B cell (primary cell): ENCODE results near the gene MILR1. TPM values are rescaled to one million over a fixed set of nuclear protein-coding genes. Genes with fewer than 3 reads are reported as not detected.

Source experiments
- ATAC-seq: fragments of 200-7000 bp; cut with Tn5 transposase; one replicate; pipeline ENCODE4 v1.10.0; 2021; ENCODE audit warnings: low read depth, mild to moderate bottlenecking, moderate number of reproducible peaks, moderate library complexity
- CTCF ChIA-PET: fragments of 350-600 bp; sonication (Branson Sonifier 250); formaldehyde crosslinking; loops from one replicate; lab custom pipeline; 2021; ENCODE audit warnings: antibody characterized with exemption, inconsistent platforms; lab: Charles Lee
- POLR2A ChIA-PET: fragments of 350-600 bp; sonication (Branson Sonifier 250); formaldehyde crosslinking; loops from one replicate; lab custom pipeline; 2021; ENCODE audit warnings: antibody characterized with exemption; lab: Charles Lee
- DNase-seq: peaks from one replicate; pipeline ENCODE4 v3.0.0; 2013
- H2AFZ ChIP-seq: 2 replicates; pipeline ENCODE4 v1.6.1; 2012; ENCODE audit warnings: mild to moderate bottlenecking, low read depth, low read length; ENCODE audit not compliant: insufficient read depth, poor library complexity, severe bottlenecking
- H3K27ac ChIP-seq, 2 donors: 1 replicate in 1 of 2; 2 replicates in 1 of 2; pipeline ENCODE4 v1.5.1; 2012 to 2013; ENCODE audit warnings: low read length in 2 of 2, mild to moderate bottlenecking in 2 of 2, moderate library complexity in 1 of 2
- H3K27me3 ChIP-seq, 4 experiments: fragments of 200-600 bp in 1 of 4; sonication (generic) in 1 of 4; replicated peaks in 1 of 4; 1 replicate in 2 of 4; 2 replicates in 2 of 4; pipeline versions ENCODE4 v1.6.1 to v1.7.0; 2013 to 2016; ENCODE audit warnings: low read length in 3 of 4, mild to moderate bottlenecking in 2 of 4, mixed read lengths in 1 of 4, moderate library complexity in 1 of 4; ENCODE audit not compliant: insufficient read depth in 4 of 4, control insufficient read depth in 3 of 4; ENCODE audit errors: control extremely low read depth in 1 of 4
- H3K36me3 ChIP-seq, 2 experiments: replicated peaks in 1 of 2; 1 replicate in 1 of 2; 2 replicates in 1 of 2; pipeline versions ENCODE4 v1.6.1 to v1.7.1; 2013; ENCODE audit warnings: low read length in 1 of 2; ENCODE audit not compliant: insufficient read depth in 2 of 2, control insufficient read depth in 1 of 2; ENCODE audit errors: control extremely low read depth in 1 of 2, extremely low read depth in 1 of 2
- H3K4me1 ChIP-seq, 2 donors: fragments of 200-600 bp in 1 of 2; sonication (generic) in 1 of 2; 1 replicate in 1 of 2; 2 replicates in 1 of 2; pipeline versions ENCODE4 v1.5.1 to v1.6.1; 2013 to 2017; ENCODE audit warnings: low read length in 2 of 2; ENCODE audit not compliant: control insufficient read depth in 2 of 2, insufficient read depth in 2 of 2
- H3K4me2 ChIP-seq: replicated peaks from 2 replicates; pipeline ENCODE3; 2012; ENCODE audit warnings: mild to moderate bottlenecking, low read depth, low read length; ENCODE audit not compliant: poor library complexity, severe bottlenecking
- H3K4me3 ChIP-seq, 5 experiments: fragments of 200-600 bp in 1 of 5; sonication (generic) in 1 of 5; 1 replicate in 3 of 5; 2 replicates in 2 of 5; pipeline versions ENCODE4 v1.5.1 to v1.7.0; 2011 to 2016; ENCODE audit warnings: low read length in 4 of 5, mild to moderate bottlenecking in 4 of 5, low read depth in 2 of 5, control low read depth in 1 of 5, moderate library complexity in 1 of 5; ENCODE audit not compliant: insufficient read depth in 1 of 5; ENCODE audit errors: control extremely low read depth in 1 of 5, extremely low read depth in 1 of 5
- H3K79me2 ChIP-seq: fragments of 200-600 bp; sonication (generic); one replicate; pipeline ENCODE4 v1.6.0; 2016; ENCODE audit warnings: low read length; ENCODE audit not compliant: control insufficient read depth, insufficient read depth
- H3K9ac ChIP-seq: fragments of 200-600 bp; sonication (generic); 2 replicates; pipeline ENCODE4 v1.6.1; 2017; ENCODE audit warnings: mild to moderate bottlenecking, low read length, moderate library complexity
- H3K9me3 ChIP-seq, 3 donors: one replicate each; pipeline versions ENCODE4 v1.6.1 to v1.7.1; 2013; ENCODE audit warnings: low read length in 2 of 3; ENCODE audit not compliant: control insufficient read depth in 2 of 3, insufficient read depth in 1 of 3; ENCODE audit errors: control extremely low read depth in 1 of 3
- H4K20me1 ChIP-seq: 2 replicates; pipeline ENCODE4 v1.6.0; 2012; ENCODE audit warnings: mild to moderate bottlenecking, low read length; ENCODE audit not compliant: insufficient read depth, control insufficient read depth, poor library complexity, severe bottlenecking
- H3K27ac Mint-ChIP-seq: one replicate; pipeline ENCODE4 v1.8.0; 2021; ENCODE audit warnings: mixed read lengths
- H3K27me3 Mint-ChIP-seq: one replicate; pipeline ENCODE4 v1.8.0; 2021; ENCODE audit warnings: mixed read lengths
- H3K4me1 Mint-ChIP-seq: one replicate; pipeline ENCODE4 v1.8.0; 2021; ENCODE audit warnings: mixed read lengths
- H3K4me3 Mint-ChIP-seq: one replicate; pipeline ENCODE4 v1.8.0; 2021; ENCODE audit warnings: mixed read lengths
- H3K9me3 Mint-ChIP-seq: one replicate; pipeline ENCODE4 v1.8.0; 2022; ENCODE audit warnings: mixed read lengths; ENCODE audit not compliant: insufficient read depth
- CTCF ChIP-seq: fragments of 200-600 bp; IDR thresholded peaks from one replicate; pipeline ENCODE4 v1.8.0; 2022; ENCODE audit warnings: antibody characterized with exemption, mild to moderate bottlenecking
- EZH2 ChIP-seq: IDR thresholded peaks from 2 replicates; pipeline ENCODE4 v1.6.1; 2012; ENCODE audit warnings: borderline replicate concordance, low read depth, mild to moderate bottlenecking, moderate library complexity, low read length; ENCODE audit not compliant: insufficient read depth, poor library complexity, severe bottlenecking
- WGBS: methylation state at CpG from one replicate; pipeline ENCODE4 v1.1.5; 2013; ENCODE audit warnings: missing lambda C conversion rate; ENCODE audit not compliant: insufficient coverage; 5-methylcytosine and 5-hydroxymethylcytosine counted together
- intact Hi-C: fragments of 100-400 bp; cut with micrococcal nuclease; formaldehyde crosslinking; loops from one replicate; pipeline ENCODE4 v1.10.0; 2022
- polyA plus RNA-seq: library from polyadenylated mRNA; depleted of rRNA; stranded (reverse); fragments of >200 nt; gene quantifications from 2 replicates; pipeline ENCODE4 v1.2.3, GENCODE V29; 2012
- total RNA-seq, 2 donors: library from RNA; stranded (reverse); fragments of 120-200 nt in 1 of 2; gene quantifications; 1 replicate in 1 of 2; 2 replicates in 1 of 2; pipeline versions ENCODE4 v1.2.3 to v1.2.4, GENCODE V29; 2013 to 2022

Gene MILR1
- total and polyA plus RNA-seq, 2 donors (not counting 1 experiment from before 2014, with no cell fraction given): 9.4 to 38.0 TPM

- ChIA-PET CTCF (interaction anchor here (1.2 to 3.1 kb wide), 2 partner anchors 34 to 37 kb away, joined by 3 to 31 read pairs; no protein-coding TSS in a partner anchor), POLR2A (interaction anchor here (0.6 to 2.1 kb wide), 4 partner anchors 32 to 49 kb away, joined by 3 to 18 read pairs (median 5); partner anchors contain the start of genes CEP95, DDX5 and POLG2)
- peak overlapping the region in 1 of 5 experiments; percentile 34 for H3K4me3 ChIP-seq
- Mint-ChIP-seq H3K9me3 (no peaks in the 10 kb centered on the region), H3K4me3 (peak overlapping the region; percentile 67), H3K27ac (peak overlapping the region; percentile 78), H3K27me3 (no peaks in the 10 kb centered on the region), H3K4me1 (peaks cover 49% of the 10 kb centered on the region)
- DNase-seq: peak; percentile 16
- no peak for TF ChIP-seq EZH2
- no peak for TF ChIP-seq CTCF
- no peaks in the 10 kb centered on the region for H4K20me1 ChIP-seq
- H3K4me1 ChIP-seq: peaks cover 44 to 54% of the 10 kb centered on the region in 2 donors
- H2AFZ ChIP-seq: peak overlapping the region; percentile 1
- H3K27ac ChIP-seq: peak overlapping the region; percentile 68 to 81
- H3K9me3 ChIP-seq: peaks cover 0 to 3% (median 0%) of the 10 kb centered on the region in 3 donors
- intact Hi-C loops: no loop called here
- peak overlapping the region; percentile 66 for H3K4me2 ChIP-seq
- H3K9ac ChIP-seq: peak overlapping the region; percentile 37
- H3K79me2 ChIP-seq: peaks cover 69% of the 10 kb centered on the region
- no peaks in the 10 kb centered on the region for H3K27me3 ChIP-seq
- 17% methylated on average over 1 of the region's 7 CpGs for WGBS
- H3K36me3 ChIP-seq: peaks cover 0 to 33% of the 10 kb centered on the region in 2 experiments
- ATAC-seq: no peak
Observed at GRCh38 chr17:64457156-64457555, 8.2 kb downstream of the MILR1 start.

GRCh38 chr17:64458756-64459155, 9.8 kb downstream of the MILR1 start:
- CTCF ChIA-PET: no interaction called here

More at GRCh38 chr17:64458756-64459155, 9.8 kb downstream of the MILR1 start:
- H3K36me3 ChIP-seq: peaks cover 0 to 21% of the 10 kb centered on the region in 2 experiments
- Mint-ChIP-seq H3K4me1 (peaks cover 42% of the 10 kb centered on the region), H3K4me3 (peak overlapping the region; percentile 49), H3K27ac (peak overlapping the region; percentile 34), H3K27me3 (no peaks in the 10 kb centered on the region), H3K9me3 (no peaks in the 10 kb centered on the region)
- intact Hi-C loops: no loop called here
- H3K79me2 ChIP-seq: peaks cover 58% of the 10 kb centered on the region
- ATAC-seq: no peak
- POLR2A ChIA-PET: no interaction called here
- no peak overlapping the region for H3K27ac ChIP-seq
- H3K4me2 ChIP-seq: no peak overlapping the region
- no peak for TF ChIP-seq EZH2
- TF ChIP-seq CTCF: no peak
- no peaks in the 10 kb centered on the region for H4K20me1 ChIP-seq
- no peak overlapping the region for H3K9ac ChIP-seq
- 90% methylated on average over 4 of the region's 8 CpGs for WGBS
- H2AFZ ChIP-seq: no peak overlapping the region
- H3K4me3 ChIP-seq: no peak overlapping the region
- peaks cover 0 to 3% (median 0%) of the 10 kb centered on the region in 3 donors for H3K9me3 ChIP-seq
- DNase-seq: no peak
- H3K4me1 ChIP-seq: peaks cover 39 to 50% of the 10 kb centered on the region in 2 donors
- H3K27me3 ChIP-seq: no peaks in the 10 kb centered on the region
